ENCODE data around the gene NUSAP1. TPM values are rescaled to one million over a fixed set of nuclear protein-coding genes. Genes with fewer than 3 reads are reported as not detected.
"Not testable (repeated sequence)": the region's sequence is repeated elsewhere in the genome, so short reads cannot be mapped to it uniquely, and the experiment has no call there.

The NUSAP1 gene
- 161 and 169 TPM in 2 replicates for total RNA-seq (2014; rRNA removed)
- polyA plus RNA-seq (2012), result 41.2 TPM

- peak; percentile 100 for DNase-seq (ENCODE audit: low read depth)
Observed at GRCh38 chr15:41332194-41333025, at the start of gene NUSAP1, which contains the start of gene OIP5. NUSAP1 (plus strand) TSS chr15:41332881; CDS start chr15:41332958, 77 bp downstream. OIP5 (minus strand) TSS chr15:41332591; CDS start chr15:41332561, 30 bp downstream.

GRCh38 chr15:41282980-41283652 lies 49.6 kb upstream of the NUSAP1 start:
- DNase-seq (ENCODE audit: low read depth), result not testable (repeated sequence)

GRCh38 chr15:41283653-41284426 lies 48.8 kb upstream of the NUSAP1 start:
- peak; percentile 99 for DNase-seq (ENCODE audit: low read depth)

GRCh38 chr15:41284427-41285177 lies 48.1 kb upstream of the NUSAP1 start:
- DNase-seq (ENCODE audit: low read depth), result peak; percentile 28

- no peak for DNase-seq (ENCODE audit: low read depth)
Observed at GRCh38 chr15:41285285-41285684, 47.4 kb upstream of the NUSAP1 start.

- DNase-seq (ENCODE audit: low read depth), result peak; percentile 49
Observed at GRCh38 chr15:41286665-41287333, 45.9 kb upstream of the NUSAP1 start.

- no peak for DNase-seq (ENCODE audit: low read depth)
Observed at GRCh38 chr15:41288464-41288863, 44.2 kb upstream of the NUSAP1 start.

GRCh38 chr15:41289953-41290352 lies 42.7 kb upstream of the NUSAP1 start:
- DNase-seq (ENCODE audit: low read depth), result no peak

- no peak for DNase-seq (ENCODE audit: low read depth)
Observed at GRCh38 chr15:41291065-41291631, 41.5 kb upstream of the NUSAP1 start.

- DNase-seq (ENCODE audit: low read depth), result no peak
Observed at GRCh38 chr15:41292521-41292920, 40.2 kb upstream of the NUSAP1 start.

- DNase-seq (ENCODE audit: low read depth), result not testable (repeated sequence)
Observed at GRCh38 chr15:41301139-41301538, 31.5 kb upstream of the NUSAP1 start.

- no peak for DNase-seq (ENCODE audit: low read depth)
Observed at GRCh38 chr15:41301587-41301986, 31.1 kb upstream of the NUSAP1 start.

- no peak for DNase-seq (ENCODE audit: low read depth)
Observed at GRCh38 chr15:41304149-41304770, 28.4 kb upstream of the NUSAP1 start.

- no peak for DNase-seq (ENCODE audit: low read depth)
Observed at GRCh38 chr15:41307679-41308078, 25.0 kb upstream of the NUSAP1 start.

GRCh38 chr15:41309226-41309905 lies 23.3 kb upstream of the NUSAP1 start:
- DNase-seq (ENCODE audit: low read depth), result peak; percentile 46

- DNase-seq (ENCODE audit: low read depth), result not testable (repeated sequence)
Observed at GRCh38 chr15:41320805-41321330, 11.8 kb upstream of the NUSAP1 start.

GRCh38 chr15:41323611-41324010 lies 9.1 kb upstream of the NUSAP1 start:
- no peak for DNase-seq (ENCODE audit: low read depth)

- no peak for DNase-seq (ENCODE audit: low read depth)
Observed at GRCh38 chr15:41331281-41331680, 1.4 kb upstream of the NUSAP1 start.

GRCh38 chr15:41331833-41332193 lies 868 bp upstream of the NUSAP1 start:
- no peak for DNase-seq (ENCODE audit: low read depth)
